ENCODE results near the gene MAP2K5.

DNA sequence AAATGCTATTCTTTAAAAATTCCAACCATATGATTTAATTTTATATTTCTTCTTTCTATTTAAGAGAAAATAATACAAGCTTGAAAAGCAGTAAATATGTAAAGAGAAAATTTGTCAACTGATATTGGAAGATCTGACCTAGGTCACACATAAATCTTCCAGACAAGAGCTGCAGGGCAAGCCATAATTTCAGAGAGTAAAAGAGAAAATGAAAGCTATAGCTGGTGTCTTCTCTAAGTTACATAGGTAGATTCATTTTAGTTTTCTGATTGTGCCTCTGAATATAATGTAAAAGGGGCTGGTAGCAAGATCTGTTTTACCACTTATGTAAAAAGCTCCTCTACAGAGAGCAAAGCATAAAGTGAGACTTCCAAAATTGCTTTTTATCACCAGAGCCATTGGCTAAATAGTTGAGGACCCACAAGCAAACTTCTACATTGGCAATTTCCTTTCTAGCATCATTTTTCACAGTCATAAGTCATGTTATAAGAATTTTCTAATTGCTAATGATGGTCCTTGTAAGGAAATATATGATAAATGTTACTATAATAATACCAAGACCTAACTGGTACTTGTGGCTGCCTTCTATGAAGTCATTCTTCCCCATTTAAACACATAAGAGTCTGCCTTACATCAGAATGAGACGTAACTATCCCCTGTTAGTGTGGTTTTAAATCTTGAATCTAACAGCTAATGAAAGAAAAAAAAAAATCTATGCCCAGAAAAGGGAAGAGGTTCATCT, 202.0 kb downstream of the MAP2K5 start:
- TF ChIP-seq RAD21 (conservative IDR thresholded peaks at IDR 0.05 in 1 of 2, IDR thresholded peaks at IDR 0.05 in 1 of 2) (no peak), ESRRA (IDR thresholded peaks at IDR 0.05; ENCODE audit: borderline replicate concordance, low read length) (no peak)
